BE2C (cell line): ENCODE data around the gene FAM13C.

Experiments
- DNase-seq: peaks from one replicate; pipeline ENCODE4 v3.0.0-alpha.2; 2020
- H3K27me3 ChIP-seq: fragments of 250-450 bp; sonication (Bioruptor Pico); 2 replicates; pipeline ENCODE4 v1.5.1; 2020; ENCODE audit warnings: mild to moderate bottlenecking
- H3K36me3 ChIP-seq: fragments of 250-450 bp; sonication (Bioruptor Pico); 2 replicates; pipeline ENCODE4 v1.5.1; 2020; ENCODE audit warnings: mild to moderate bottlenecking
- H3K4me1 ChIP-seq: fragments of 250-450 bp; sonication (Bioruptor Pico); 2 replicates; pipeline ENCODE4 v1.5.1; 2020
- H3K4me3 ChIP-seq: 2 replicates; pipeline ENCODE4 v1.5.1; 2011; ENCODE audit warnings: low read depth, low read length
- H3K9me3 ChIP-seq: fragments of 250-450 bp; sonication (Bioruptor Pico); 2 replicates; pipeline ENCODE4 v1.5.1; 2020
- CTCF ChIP-seq: IDR thresholded peaks from 2 replicates; pipeline ENCODE4 v1.5.1; 2012; ENCODE audit warnings: mild to moderate bottlenecking, low read depth, low read length

The FAM13C gene

GRCh38 chr10:59342000-59342399 is 20.3 kb downstream of the FAM13C start:
- H3K4me3 ChIP-seq = no peak overlapping the region
- no peaks in the 10 kb centered on the region for H3K4me1 ChIP-seq
- no peaks in the 10 kb centered on the region for H3K27me3 ChIP-seq
- TF ChIP-seq CTCF = no peak
- DNase-seq = no peak
- no peaks in the 10 kb centered on the region for H3K9me3 ChIP-seq
- H3K36me3 ChIP-seq = no peaks in the 10 kb centered on the region

DNA sequence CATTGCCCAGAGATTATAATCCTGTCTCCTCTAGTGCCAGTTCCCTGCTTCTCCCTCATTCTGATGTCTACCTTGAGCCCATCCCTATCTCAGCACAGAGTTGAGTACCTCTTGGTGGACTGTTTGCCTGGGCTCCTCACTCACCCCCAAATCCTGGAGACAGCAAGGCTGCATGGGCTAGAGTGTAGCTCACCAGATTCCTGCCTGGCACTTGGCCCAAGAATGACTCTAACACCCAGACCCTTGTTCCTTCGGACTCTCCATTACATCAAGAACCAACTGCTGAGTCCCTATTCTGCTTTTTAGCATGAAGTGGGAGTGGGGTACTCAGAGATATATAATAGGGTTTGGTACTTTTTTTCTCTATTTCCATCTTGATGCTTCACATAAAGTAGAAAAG is 22.1 kb downstream of the FAM13C start:
- TF ChIP-seq CTCF = no peak
- no peak for DNase-seq
- no peaks in the 10 kb centered on the region for H3K9me3 ChIP-seq
- H3K4me3 ChIP-seq = no peak overlapping the region
- H3K36me3 ChIP-seq = no peaks in the 10 kb centered on the region
- no peaks in the 10 kb centered on the region for H3K4me1 ChIP-seq
- no peaks in the 10 kb centered on the region for H3K27me3 ChIP-seq

DNA sequence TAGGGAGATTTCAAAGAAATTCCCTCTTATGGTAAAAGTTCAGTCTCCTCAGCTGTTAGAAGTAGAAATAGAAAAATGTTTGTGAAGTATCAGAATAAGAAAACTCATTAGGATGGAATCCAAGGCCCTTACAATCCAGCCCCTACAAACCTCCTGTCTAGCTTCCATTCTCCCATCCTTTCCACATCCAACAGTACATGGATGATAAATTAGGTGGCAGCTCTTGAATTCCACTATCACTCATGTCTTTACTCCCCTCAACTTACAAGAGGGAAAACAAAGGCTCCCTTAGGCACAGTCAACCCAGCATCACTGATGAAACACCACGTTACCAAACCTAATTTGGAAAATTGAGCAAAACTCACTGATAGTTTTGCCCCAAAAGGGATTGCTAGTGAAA is 23.0 kb downstream of the FAM13C start:
- no peak for DNase-seq
- Histone ChIP-seq H3K4me1 (no peaks in the 10 kb centered on the region), H3K36me3 (no peaks in the 10 kb centered on the region), H3K4me3 (no peak overlapping the region), H3K27me3 (no peaks in the 10 kb centered on the region), H3K9me3 (no peaks in the 10 kb centered on the region)
- no peak for TF ChIP-seq CTCF

DNA sequence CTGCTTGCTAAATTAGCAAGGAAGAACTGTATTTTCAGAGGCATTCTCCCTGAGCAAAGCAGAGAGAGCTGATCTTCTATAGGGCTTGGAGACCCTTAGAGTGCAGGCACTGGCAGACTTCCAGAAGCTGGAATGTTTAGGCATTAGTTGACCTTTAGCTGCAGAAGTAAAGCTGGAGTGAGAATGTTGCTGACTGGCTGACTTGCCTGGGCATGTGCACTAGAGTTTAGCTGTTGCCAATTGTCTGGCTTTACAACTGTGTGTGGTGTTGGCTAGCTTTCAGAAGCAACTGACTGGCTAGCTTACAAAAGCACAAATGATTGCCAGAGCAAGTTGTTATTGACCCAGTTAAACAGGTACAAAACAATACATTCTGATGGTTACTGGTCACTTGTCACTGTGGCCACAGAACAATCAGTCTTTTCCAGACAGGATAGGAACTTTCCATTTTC is 25.1 kb downstream of the FAM13C start:
- DNase-seq = peak; percentile 34

DNA sequence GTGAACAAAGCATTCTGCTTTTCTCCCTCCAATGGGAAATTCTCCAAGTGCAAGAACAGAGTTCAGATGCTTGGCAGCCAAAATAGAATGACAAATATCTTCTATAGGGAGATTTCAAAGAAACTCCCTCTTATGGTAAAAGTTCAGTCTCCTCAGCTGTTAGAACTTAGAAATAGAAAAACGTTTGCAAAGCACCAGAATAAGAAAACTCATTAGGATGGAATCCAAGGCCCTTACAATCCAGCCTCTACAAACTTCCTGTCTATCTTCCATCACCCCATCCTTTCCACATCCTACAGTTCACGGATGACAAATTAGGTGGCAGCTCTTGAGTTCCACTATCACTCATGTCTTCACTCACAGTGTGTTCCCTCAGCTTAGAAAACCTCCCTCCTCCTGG is 25.7 kb downstream of the FAM13C start:
- Histone ChIP-seq H3K36me3 (no peaks in the 10 kb centered on the region), H3K4me3 (no peak overlapping the region), H3K27me3 (no peaks in the 10 kb centered on the region), H3K4me1 (no peaks in the 10 kb centered on the region), H3K9me3 (no peaks in the 10 kb centered on the region)
- DNase-seq = no peak
- TF ChIP-seq CTCF = no peak

More for the DNA sequence above, 25.1 kb downstream of the FAM13C start:
- TF ChIP-seq CTCF = no peak
- no peak overlapping the region for H3K4me3 ChIP-seq
- H3K36me3 ChIP-seq = no peaks in the 10 kb centered on the region
- H3K27me3 ChIP-seq = no peaks in the 10 kb centered on the region
- H3K9me3 ChIP-seq = no peaks in the 10 kb centered on the region
- no peaks in the 10 kb centered on the region for H3K4me1 ChIP-seq

DNA sequence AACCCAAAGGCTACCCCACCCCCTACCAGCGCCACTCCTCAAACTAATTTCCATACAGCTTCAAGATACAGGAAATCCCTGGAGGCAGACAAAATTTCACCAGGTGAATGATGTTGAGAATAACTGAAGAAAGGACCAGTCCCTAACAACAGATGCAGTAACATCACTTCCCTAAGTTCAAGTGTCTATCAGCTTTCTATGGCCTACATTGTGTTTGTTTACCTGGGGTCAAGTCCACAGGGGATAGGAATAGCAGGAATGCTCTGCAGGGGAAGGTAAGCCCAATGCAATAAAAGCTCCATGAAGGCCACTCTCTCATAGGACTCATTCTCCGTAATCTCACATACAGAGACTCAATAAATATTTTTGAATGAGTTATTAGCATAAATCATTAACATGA is 26.9 kb downstream of the FAM13C start:
- no peaks in the 10 kb centered on the region for H3K27me3 ChIP-seq
- H3K4me3 ChIP-seq = no peak overlapping the region
- no peaks in the 10 kb centered on the region for H3K36me3 ChIP-seq
- no peaks in the 10 kb centered on the region for H3K4me1 ChIP-seq
- DNase-seq = no peak
- no peaks in the 10 kb centered on the region for H3K9me3 ChIP-seq
- TF ChIP-seq CTCF = no peak
